GM21423 (cell line): ENCODE results near the gene ELAVL1.

ENCODE experiments used
- ATAC-seq: cut with Tn5 transposase; IDR thresholded peaks from one replicate; pipeline ENCODE4 v1.9.1; 2021; ENCODE audit warnings: mild to moderate bottlenecking, moderate library complexity; ENCODE audit not compliant: unreplicated experiment

The ELAVL1 gene

GRCh38 chr19:8022275-8022674, 16.8 kb upstream of the ELAVL1 start:
- no peak for ATAC-seq

GRCh38 chr19:8021374-8021773, 15.9 kb upstream of the ELAVL1 start:
- ATAC-seq, result no peak

DNA sequence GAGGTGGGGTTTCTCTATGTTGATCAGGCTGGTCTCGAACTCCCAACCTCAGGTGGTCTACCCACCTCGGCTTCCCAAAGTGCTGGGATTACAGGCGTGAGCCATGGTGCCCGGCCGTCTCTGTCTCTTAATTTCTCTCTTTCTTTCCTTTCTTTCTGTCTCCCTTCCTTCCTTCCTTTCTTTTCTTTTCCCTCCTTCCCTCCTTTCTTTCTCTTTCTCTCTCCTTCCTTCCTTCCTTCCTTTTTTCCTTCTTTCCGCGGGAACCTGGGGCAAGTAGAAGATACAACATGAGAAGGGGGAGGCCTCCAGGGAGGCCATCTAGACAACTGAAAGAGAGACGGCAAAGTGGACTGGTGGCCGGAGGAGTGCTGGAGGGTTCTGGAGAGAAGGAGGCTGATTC, 15.2 kb upstream of the ELAVL1 start:
- no peak for ATAC-seq

DNA sequence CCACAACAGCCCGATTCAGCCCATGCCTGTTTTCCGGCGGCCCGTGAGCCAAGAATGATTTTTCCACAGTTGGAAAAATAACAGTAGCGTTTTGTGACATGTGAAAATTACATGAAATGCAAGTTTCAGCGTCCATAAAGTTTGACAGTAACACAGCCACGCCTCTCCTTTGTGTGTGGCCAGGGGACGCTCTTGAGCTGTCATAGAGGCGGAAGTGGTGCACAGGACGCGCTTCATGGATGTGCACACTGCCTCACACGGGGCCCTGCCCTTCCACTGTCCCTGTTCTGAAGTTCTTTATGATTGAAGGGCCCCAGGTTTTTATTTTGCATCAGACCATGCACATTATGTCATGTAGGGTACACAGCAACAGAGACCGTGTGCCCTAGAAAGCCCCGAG, 12.4 kb upstream of the ELAVL1 start:
- ATAC-seq, result no peak

- peak; percentile 34 for ATAC-seq
These were observed 523 bp downstream of the ELAVL1 start for GRCh38 chr19:8004723-8005513.

DNA sequence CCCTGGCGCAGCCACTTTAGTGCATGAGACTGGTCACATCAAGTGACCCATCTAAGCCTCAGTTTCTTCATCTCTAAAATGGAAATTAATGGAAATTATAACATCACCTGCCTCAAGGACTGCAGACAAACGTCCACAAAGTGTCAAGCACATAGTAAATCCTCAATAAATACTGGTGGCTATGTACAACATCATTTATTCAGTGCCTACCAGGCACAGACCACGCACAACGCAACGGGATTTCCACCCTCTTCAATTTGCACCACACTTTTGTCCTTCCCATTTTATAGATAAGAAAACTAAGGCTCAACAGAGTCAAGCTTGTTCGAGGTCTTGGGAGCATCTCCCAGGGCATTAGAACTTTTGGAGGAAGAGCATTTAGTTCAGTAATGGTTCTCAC, 1.4 kb downstream of the ELAVL1 start:
- no peak for ATAC-seq

DNA sequence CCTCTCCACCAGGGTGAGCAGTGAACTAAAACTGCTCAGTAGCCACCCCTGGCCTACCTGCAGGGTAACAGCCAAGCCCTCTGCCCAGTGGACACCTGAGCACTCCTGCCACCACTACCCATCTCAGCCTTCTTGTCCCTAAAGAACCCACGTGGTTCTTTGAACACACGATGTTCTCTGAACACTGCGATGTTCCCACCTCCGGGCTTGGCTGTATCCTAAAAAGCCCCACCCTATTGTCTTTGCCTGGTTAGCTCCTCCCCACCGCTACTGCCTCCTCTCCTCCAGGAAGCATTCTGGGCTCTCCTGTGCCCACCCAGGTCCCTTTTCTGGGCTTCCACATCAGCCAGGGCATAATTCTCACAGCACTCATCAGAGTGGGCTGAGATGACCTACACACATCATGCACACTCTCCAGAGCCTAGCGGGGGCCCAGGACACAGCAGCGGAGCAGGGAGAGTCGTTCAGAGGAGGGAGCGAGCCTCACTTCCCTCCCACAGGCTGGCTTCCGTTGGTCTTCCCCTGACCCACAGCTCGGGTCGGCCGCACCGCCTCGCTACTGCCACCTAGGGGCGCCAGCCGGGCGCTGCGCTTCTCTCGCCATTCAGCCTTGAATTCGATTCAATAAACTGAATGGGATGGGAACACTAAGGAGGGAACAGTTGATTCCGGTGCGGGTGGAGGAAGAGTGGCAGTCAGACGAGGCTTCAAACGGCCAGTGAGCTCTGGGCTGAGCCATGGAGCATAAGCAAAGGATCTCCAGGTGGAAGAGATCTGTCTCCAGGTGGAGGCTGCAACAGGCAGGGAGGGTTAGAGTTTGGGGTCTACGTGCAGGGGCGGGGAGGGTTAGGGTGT, 3.2 kb downstream of the ELAVL1 start:
- ATAC-seq, result no peak

DNA sequence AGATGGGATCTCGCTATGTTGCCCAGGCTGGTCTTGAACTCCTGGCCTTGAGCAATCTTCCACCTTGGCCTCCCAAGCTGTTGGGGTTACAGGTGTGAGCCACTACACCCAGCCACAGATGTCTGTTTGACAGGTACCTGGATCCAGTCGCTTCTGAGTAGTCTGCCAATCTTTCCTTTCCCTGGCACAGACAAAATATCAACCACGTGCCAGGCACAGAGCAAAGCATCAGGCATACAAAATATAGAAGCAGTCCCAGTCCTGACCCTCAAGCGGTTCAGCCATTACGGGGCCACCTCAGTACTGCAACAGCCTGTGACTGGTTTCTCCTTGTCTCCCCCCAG, 3.8 kb downstream of the ELAVL1 start:
- no peak for ATAC-seq

DNA sequence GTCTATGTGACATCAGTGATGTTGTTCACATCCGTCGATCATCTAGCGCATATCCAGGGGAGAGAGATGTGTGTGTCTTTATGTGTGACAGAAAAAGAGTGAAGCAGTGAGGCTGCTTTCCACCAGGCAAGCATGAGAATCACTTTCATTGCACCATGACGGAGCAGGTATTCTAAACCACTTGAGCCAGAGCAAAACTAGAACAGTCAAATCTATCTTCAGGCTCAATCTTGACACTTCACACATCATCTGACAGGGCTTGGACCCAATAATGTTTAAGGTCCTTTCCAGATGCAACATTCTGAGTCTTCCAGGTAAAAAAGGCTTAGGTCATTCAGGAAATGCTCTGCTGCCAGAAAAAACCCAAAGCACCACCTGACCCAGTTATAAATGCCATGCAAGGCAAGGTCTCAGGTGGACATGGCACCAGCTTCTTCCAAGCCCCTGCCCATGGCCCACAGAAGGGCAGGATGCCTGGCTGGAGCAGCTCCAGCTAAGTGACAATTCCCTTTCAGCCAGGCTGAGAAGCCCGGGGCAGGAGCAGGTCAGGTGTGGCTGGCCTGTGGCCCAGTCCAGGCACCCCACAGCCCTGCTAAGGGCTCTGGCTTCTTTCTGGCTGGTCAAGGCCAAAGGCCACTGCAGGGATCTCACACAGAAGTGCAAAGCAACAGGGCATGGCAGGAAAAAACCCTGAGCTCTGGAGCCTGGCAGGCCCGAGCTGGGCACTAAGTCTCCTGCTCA, 5.0 kb downstream of the ELAVL1 start:
- no peak for ATAC-seq

- ATAC-seq, result no peak
These were observed 6.1 kb downstream of the ELAVL1 start for GRCh38 chr19:7999376-7999775.

- no peak for ATAC-seq
These were observed 7.5 kb downstream of the ELAVL1 start for GRCh38 chr19:7997809-7998480.

DNA sequence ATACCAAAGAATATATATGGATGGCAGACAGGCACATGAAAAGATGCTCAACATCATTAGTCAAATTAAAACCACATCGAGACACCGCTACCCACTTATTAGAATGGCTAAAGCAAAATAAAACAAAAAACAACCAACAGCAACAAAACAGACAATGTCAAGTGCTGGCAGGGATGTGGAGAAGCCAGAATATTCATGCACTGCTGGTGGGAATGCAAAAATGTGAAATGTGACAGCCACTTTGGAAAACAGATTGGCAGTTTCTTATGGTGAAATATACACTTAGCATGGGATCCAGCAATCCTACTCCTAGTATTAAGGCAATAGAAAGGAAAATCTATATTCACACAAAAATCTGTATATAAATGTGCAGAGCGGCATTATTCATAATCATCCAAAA, 8.6 kb downstream of the ELAVL1 start:
- ATAC-seq, result no peak

DNA sequence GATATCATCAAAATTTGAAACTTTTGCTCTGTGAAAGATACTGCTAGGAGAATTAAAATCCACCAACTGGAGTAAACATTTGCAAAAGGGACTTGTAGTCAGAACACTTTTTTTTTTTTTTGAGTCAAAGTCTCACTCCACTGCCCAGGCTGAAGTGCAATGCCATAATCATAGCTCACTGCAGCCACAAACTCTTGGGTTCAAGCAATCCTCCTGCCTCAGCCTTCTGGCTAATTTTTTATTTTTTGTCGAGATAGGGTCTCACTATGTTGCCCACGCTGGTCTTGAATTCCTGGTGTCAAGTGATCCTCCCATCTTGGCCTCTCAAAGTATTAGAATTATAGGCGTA, 9.7 kb downstream of the ELAVL1 start:
- ATAC-seq, result no peak

GRCh38 chr19:7994928-7995809, 10.3 kb downstream of the ELAVL1 start:
- no peak for ATAC-seq

GRCh38 chr19:7994114-7994513, 11.3 kb downstream of the ELAVL1 start:
- ATAC-seq, result no peak

GRCh38 chr19:7993560-7993959, 11.9 kb downstream of the ELAVL1 start:
- ATAC-seq, result no peak

GRCh38 chr19:7992575-7992974, 12.9 kb downstream of the ELAVL1 start:
- no peak for ATAC-seq

- no peak for ATAC-seq
These were observed 16.3 kb downstream of the ELAVL1 start for GRCh38 chr19:7989071-7989575.

DNA sequence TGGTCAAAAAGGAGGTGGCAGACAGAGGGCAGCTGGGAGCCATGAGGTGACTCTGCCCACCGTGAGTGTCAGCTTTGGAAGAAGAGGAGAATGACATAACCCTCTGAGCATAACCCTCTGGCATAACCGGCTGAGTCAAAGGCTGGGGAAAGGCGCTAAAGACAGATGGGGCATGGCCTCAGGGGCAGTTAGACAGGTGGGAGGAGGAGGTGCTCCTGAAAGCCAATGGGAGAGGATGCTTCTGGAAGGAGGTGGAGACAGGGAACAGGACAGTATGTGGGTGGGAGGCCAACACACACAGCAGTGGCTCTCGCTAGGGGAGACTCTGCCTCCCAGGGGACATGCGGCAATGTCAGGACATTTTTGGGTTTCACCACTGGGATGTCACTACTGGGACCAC, 17.1 kb downstream of the ELAVL1 start:
- no peak for ATAC-seq
